DOHH2 (cell line): ENCODE results near the gene KLHL7.
A peak's percentile ranks its signal among the peaks of the same experiment; 100 is the strongest.

Experiments
- H3F3A ChIP-seq: fragments of 200-600 bp; sonication (generic), shearing (Covaris generic); 2 replicates; pipeline ENCODE4 v1.6.0; 2016; ENCODE audit warnings: antibody characterized with exemption, mild to moderate bottlenecking; ENCODE audit not compliant: control insufficient read depth, insufficient read depth
- H3K27ac ChIP-seq: fragments of 200-600 bp; sonication (generic); 2 replicates; pipeline ENCODE4 v1.5.1; 2014; ENCODE audit warnings: low read depth, mild to moderate bottlenecking, low read length, moderate library complexity
- H3K27me3 ChIP-seq: fragments of 200-600 bp; sonication (generic); 2 replicates; pipeline ENCODE4 v1.6.1; 2014; ENCODE audit warnings: mild to moderate bottlenecking, low read length, mixed read lengths; ENCODE audit not compliant: control insufficient read depth
- H3K36me3 ChIP-seq: fragments of 200-600 bp; sonication (generic); 2 replicates; pipeline ENCODE4 v1.6.1; 2014; ENCODE audit warnings: mild to moderate bottlenecking, low read length, moderate library complexity, mixed read lengths; ENCODE audit not compliant: control insufficient read depth
- H3K4me1 ChIP-seq: fragments of 200-600 bp; sonication (generic); 2 replicates; pipeline ENCODE4 v1.6.1; 2014; ENCODE audit warnings: mild to moderate bottlenecking, low read length, mixed read lengths; ENCODE audit not compliant: control insufficient read depth
- H3K4me2 ChIP-seq: fragments of 200-600 bp; sonication (generic); 2 replicates; pipeline ENCODE4 v1.6.0; 2014; ENCODE audit warnings: mild to moderate bottlenecking, low read length, moderate library complexity
- H3K4me3 ChIP-seq: fragments of 200-600 bp; sonication (generic); 2 replicates; pipeline ENCODE4 v1.5.1; 2014; ENCODE audit warnings: mild to moderate bottlenecking, low read length, mixed read lengths
- H3K79me2 ChIP-seq: fragments of 200-600 bp; sonication (generic); 2 replicates; pipeline ENCODE4 v1.6.1; 2014; ENCODE audit warnings: mild to moderate bottlenecking, low read length, mixed read lengths; ENCODE audit not compliant: control insufficient read depth
- H3K9me2 ChIP-seq: fragments of 200-600 bp; sonication (generic); replicated peaks from 2 replicates; pipeline ENCODE4 v1.6.1; 2014; ENCODE audit warnings: mild to moderate bottlenecking, low read length, mixed read lengths; ENCODE audit not compliant: control insufficient read depth
- H3K9me3 ChIP-seq: fragments of 200-600 bp; sonication (generic); 2 replicates; pipeline ENCODE4 v1.6.1; 2014; ENCODE audit warnings: antibody characterized with exemption, low read length, mixed read lengths; ENCODE audit not compliant: control insufficient read depth, insufficient read depth
- H4K20me1 ChIP-seq: fragments of 200-600 bp; sonication (generic); 2 replicates; pipeline ENCODE4 v1.6.0; 2014; ENCODE audit warnings: low read depth, mild to moderate bottlenecking, antibody characterized with exemption, low read length, moderate library complexity; ENCODE audit not compliant: control insufficient read depth, insufficient read depth
- EZH2phosphoT487 ChIP-seq: fragments of 200-600 bp; sonication (generic); IDR thresholded peaks from 2 replicates; pipeline ENCODE4 v1.6.1; 2017; ENCODE audit warnings: borderline replicate concordance, mild to moderate bottlenecking, antibody characterized with exemption, low read length, moderate library complexity, mixed read lengths
- TF ChIP-seq, protein P1 (sequence below): fragments of 200-600 bp; sonication (generic); IDR thresholded peaks from one replicate; pipeline ENCODE4 v1.5.1; 2014; ENCODE audit warnings: antibody characterized with exemption, mild to moderate bottlenecking, low read depth, low read length; ENCODE audit not compliant: poor library complexity, severe bottlenecking

The KLHL7 gene

DNA sequence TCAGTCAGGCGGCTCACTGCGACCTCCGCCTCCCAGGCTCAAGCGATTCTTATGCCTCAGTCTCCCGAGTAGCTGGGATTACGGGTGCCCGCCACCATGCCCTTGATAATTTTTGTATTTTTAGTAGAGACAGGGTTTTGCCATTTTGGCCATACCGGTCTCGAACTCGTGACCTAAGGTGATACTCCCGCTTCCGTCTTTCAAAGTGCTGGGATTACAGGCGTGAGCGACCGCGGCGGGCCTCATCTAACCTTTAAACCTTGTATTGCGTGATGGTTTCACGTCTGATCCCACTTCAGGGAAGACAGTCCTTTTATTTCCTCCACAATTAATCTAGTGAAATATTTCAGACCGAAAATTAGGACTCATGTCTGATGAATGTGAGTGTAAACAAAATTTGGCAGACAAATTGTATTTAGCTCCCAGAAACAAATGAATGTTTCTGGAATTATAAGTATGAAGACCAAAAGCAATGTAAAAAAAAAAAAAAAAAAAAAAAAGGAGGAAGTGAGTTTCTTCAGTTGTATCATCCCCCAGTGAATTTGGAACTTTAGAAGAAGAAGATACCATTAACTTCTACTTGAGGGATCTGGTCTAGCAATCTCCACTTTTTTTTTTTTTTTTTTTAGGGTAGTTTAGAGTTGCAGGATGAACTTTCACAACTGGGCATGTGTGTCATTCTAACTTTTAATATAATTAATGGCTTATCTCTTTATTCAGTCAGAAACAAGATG lies 77.9 kb downstream of the KLHL7 start:
- Histone ChIP-seq H3K27me3 (no peaks in the 10 kb centered on the region), H3K9me2 (no peaks in the 10 kb centered on the region), H4K20me1 (peaks cover 5% of the 10 kb centered on the region; the same call in 1 of the 2 replicates), H3K36me3 (peaks cover 59% of the 10 kb centered on the region), H3K9me3 (no peaks in the 10 kb centered on the region), H3K4me1 (peaks cover 33% of the 10 kb centered on the region), H3F3A (peaks cover 7% of the 10 kb centered on the region; the same call in 1 of the 2 replicates), H3K4me3 (peak overlapping the region; percentile 92), H3K79me2 (peaks cover 82% of the 10 kb centered on the region), H3K27ac (0 out of 2 replicates have a peak overlapping the region, but pooled peaks have one; percentile 84), H3K4me2 (peak overlapping the region; percentile 91)
- TF ChIP-seq, protein P1, sequence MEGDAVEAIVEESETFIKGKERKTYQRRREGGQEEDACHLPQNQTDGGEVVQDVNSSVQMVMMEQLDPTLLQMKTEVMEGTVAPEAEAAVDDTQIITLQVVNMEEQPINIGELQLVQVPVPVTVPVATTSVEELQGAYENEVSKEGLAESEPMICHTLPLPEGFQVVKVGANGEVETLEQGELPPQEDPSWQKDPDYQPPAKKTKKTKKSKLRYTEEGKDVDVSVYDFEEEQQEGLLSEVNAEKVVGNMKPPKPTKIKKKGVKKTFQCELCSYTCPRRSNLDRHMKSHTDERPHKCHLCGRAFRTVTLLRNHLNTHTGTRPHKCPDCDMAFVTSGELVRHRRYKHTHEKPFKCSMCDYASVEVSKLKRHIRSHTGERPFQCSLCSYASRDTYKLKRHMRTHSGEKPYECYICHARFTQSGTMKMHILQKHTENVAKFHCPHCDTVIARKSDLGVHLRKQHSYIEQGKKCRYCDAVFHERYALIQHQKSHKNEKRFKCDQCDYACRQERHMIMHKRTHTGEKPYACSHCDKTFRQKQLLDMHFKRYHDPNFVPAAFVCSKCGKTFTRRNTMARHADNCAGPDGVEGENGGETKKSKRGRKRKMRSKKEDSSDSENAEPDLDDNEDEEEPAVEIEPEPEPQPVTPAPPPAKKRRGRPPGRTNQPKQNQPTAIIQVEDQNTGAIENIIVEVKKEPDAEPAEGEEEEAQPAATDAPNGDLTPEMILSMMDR = no peak
- no peak for TF ChIP-seq EZH2phosphoT487

DNA sequence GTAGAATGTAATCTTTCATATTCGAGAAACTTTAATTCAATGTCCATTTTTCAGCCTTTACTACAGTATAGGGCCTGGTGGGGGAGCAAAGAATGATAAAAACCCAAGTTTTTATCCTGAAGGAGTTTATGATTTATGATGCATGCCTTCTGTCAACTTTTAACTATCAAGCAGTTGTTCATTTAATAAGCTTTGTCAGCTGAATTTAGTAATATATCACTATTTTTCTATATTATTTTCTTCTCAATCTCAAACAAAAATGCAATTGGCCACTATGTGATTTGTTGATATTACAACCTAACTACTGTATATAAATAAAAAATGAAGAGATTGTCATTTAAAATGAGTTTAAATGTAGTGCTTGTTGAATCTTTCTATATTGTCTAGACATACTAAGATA lies 78.7 kb downstream of the KLHL7 start:
- Histone ChIP-seq H4K20me1 (peaks cover 5% of the 10 kb centered on the region; the same call in 1 of the 2 replicates), H3K9me3 (no peaks in the 10 kb centered on the region), H3K4me2 (peak overlapping the region; percentile 91), H3K4me1 (peaks cover 33% of the 10 kb centered on the region), H3K9me2 (no peaks in the 10 kb centered on the region), H3F3A (peaks cover 11% of the 10 kb centered on the region; the same call in 1 of the 2 replicates), H3K79me2 (peaks cover 90% of the 10 kb centered on the region), H3K27ac (no peak overlapping the region), H3K4me3 (peak overlapping the region; percentile 92), H3K36me3 (peaks cover 67% of the 10 kb centered on the region), H3K27me3 (no peaks in the 10 kb centered on the region)
- TF ChIP-seq EZH2phosphoT487 = no peak
- TF ChIP-seq, protein P1 = no peak

DNA sequence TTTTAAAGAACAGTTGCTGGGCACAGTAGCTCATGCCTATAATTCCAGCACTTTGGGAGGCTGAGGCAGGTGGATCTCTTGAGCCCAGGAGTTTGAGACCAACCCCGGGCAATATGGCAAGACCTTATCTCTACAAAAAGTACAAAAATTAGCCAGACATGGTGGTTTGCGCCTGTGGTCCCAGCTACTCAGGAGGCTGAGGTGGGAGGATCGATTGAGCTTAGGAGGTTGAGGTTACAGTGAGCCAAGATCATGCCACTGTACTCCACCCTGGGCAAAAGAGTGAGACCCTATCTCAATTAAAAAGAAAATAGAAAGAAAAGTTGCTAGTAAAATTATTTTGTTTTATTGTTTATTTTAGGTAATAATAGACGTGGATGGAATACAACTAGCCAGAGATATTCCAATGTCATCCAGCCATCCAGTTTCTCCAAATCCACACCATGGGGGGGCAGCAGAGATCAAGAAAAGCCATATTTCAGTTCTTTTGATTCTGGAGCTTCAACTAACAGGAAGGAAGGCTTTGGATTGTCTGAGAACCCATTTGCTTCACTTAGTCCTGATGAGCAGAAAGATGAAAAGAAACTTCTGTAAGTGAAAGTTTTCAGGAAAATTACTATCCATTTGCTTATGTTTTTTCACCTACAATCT lies 79.2 kb downstream of the KLHL7 start:
- H3K9me2 ChIP-seq = no peaks in the 10 kb centered on the region
- H3K27me3 ChIP-seq = no peaks in the 10 kb centered on the region
- TF ChIP-seq EZH2phosphoT487 = no peak
- TF ChIP-seq, protein P1 = peak; percentile 64
- H3K4me1 ChIP-seq = peaks cover 33% of the 10 kb centered on the region
- H3F3A ChIP-seq = peaks cover 11% of the 10 kb centered on the region; the same call in 1 of the 2 replicates
- H3K36me3 ChIP-seq = peaks cover 73% of the 10 kb centered on the region
- H3K4me2 ChIP-seq = peak overlapping the region; percentile 91
- H3K9me3 ChIP-seq = no peaks in the 10 kb centered on the region
- peaks cover 5% of the 10 kb centered on the region; the same call in 1 of the 2 replicates for H4K20me1 ChIP-seq
- H3K79me2 ChIP-seq = peaks cover 95% of the 10 kb centered on the region
- 0 out of 2 replicates have a peak overlapping the region, but pooled peaks have one; percentile 9 for H3K4me3 ChIP-seq
- no peak overlapping the region for H3K27ac ChIP-seq
